SU-DHL-6 (cell line): ENCODE results near the gene RGS7.

Source experiments
- CTCF ChIP-seq: fragments of 200-600 bp; sonication (generic); IDR thresholded peaks from one replicate; pipeline ENCODE4 v1.5.1; 2017; ENCODE audit warnings: antibody characterized with exemption, mild to moderate bottlenecking, low read length, moderate library complexity; ENCODE audit not compliant: insufficient read depth, poor library complexity, severe bottlenecking
- EZH2phosphoT487 ChIP-seq: fragments of 200-600 bp; sonication (generic), shearing (Covaris generic); conservative IDR thresholded peaks from 2 replicates; pipeline ENCODE4 v1.6.1; 2018; ENCODE audit warnings: mild to moderate bottlenecking, antibody characterized with exemption, low read length, moderate library complexity, mixed read lengths

- TF ChIP-seq CTCF = no peak
- TF ChIP-seq EZH2phosphoT487 = no peak
Observed at GRCh38 chr1:240928265-240928664, 428.7 kb downstream of the RGS7 start.
